HG02610 (cell line): Measurements from ENCODE around the gene CCS.
"Not testable (repeated sequence)": the region's sequence is repeated elsewhere in the genome, so short reads cannot be mapped to it uniquely, and the experiment has no call there.

ENCODE experiments used
- ATAC-seq: cut with Tn5 transposase; IDR thresholded peaks from one replicate; pipeline ENCODE4 v1.9.1; 2021; ENCODE audit warnings: mild to moderate bottlenecking, moderate library complexity; ENCODE audit not compliant: unreplicated experiment

The CCS gene

DNA sequence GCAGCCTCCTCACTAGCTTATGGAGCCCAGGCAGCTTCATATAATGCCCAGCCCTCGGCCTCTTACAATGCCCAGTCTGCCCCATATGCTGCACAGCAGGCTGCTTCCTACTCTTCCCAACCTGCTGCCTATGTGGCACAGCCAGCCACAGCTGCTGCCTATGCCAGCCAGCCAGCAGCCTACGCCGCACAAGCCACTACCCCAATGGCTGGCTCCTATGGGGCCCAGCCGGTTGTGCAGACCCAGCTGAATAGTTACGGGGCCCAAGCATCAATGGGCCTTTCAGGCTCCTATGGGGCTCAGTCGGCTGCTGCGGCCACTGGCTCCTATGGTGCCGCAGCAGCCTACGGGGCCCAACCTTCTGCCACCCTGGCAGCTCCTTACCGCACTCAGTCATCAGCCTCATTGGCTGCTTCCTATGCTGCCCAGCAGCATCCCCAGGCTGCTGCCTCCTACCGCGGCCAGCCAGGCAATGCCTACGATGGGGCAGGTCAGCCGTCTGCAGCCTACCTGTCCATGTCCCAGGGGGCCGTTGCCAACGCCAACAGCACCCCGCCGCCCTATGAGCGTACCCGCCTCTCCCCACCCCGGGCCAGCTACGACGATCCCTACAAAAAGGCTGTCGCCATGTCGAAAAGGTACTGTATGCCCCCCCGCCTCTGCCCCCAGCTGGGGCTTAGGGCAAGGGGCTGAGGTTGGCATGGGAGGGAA, 32.2 kb downstream of the CCS start:
- no peak for ATAC-seq

DNA sequence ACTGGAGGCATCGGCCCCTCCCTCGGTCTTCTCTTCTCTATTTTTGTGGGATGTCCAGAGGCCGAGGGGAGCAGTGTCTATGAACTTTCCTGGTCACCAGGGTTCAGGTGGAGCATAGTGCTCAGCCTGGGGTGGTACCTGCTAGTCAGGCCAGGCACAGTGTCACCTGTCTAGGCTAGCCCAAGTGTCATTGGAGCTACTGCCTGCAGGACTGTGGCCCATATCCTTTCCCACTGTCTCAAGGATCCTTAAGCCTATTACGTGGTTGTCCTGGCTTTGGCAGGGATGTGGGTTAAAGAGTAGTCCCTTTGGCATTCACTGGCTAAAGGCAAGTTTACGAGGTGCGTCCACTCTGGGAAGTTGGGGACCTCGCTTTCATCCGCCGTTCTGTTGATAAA, 32.8 kb downstream of the CCS start:
- no peak for ATAC-seq

DNA sequence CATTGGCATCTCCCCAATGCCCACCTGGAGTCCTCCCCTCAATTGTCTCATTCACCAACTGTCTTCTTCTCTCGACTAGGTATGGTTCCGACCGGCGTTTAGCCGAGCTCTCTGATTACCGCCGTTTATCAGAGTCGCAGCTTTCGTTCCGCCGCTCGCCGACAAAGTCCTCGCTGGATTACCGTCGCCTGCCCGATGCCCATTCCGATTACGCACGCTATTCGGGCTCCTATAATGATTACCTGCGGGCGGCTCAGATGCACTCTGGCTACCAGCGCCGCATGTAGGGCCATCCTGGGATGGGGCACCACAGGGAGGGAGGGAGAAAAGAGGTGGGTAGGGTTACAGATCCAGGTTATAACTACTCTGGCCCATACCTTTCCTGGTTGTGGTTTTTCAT, 33.4 kb downstream of the CCS start:
- no peak for ATAC-seq

DNA sequence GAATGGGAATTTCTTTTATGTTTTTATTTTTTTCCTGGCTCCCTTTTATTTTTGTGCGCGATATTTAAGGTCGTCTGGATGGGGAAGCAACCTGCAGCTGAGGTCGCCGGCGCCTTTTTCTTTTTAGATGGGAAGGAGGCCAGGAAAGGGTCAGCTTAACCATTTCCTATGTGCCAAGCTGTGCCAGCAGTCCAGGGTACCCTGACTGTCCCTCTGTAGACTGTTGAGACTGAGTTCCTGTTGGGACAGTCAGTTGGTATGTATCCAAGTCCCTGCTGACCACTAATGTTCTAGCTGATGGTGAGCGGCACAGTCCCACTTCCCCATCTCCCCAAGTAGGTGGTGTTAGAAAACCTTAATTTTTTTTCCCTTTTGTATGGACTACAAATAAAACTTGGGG, 33.9 kb downstream of the CCS start:
- no peak for ATAC-seq

- no peak for ATAC-seq
These were observed 35.1 kb downstream of the CCS start for GRCh38 chr11:66628061-66628603.

DNA sequence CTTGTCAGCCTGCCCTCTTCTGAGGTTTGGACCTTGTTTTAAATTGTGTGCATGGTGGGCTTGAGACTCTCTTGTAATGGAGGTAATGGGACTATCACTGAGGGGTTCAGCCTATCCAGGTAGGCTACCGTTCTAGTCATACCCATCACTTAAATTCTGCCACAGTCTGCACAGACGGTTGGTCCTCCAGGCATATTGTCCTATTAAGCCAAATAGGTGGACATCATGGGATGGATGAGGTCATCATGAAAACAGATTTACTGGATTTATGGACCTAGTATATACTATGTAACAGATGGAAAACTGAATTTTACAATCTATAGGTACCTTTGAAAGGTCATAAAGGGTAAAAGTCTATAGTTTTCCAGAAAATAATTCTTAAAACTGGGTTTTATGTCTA, 36.4 kb downstream of the CCS start:
- ATAC-seq, result no peak

DNA sequence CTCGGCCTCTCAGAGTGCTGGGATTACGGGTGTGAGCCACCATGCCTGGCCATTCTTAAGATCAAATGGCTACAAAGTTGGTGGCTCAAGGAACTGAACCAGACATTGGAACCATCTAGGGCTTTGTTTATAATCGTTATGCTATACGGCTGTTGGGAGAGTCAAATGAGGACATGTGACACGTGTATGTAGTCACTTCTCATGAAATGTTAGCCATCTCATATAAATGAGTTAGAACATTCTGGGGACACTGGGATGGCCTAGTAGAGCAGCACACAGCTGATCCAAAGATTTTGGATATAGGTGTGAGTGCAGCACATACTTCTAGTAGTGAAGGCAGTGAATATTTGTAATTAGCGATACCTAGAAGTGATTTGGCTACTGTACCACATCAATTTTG, 38.9 kb downstream of the CCS start:
- ATAC-seq, result no peak

DNA sequence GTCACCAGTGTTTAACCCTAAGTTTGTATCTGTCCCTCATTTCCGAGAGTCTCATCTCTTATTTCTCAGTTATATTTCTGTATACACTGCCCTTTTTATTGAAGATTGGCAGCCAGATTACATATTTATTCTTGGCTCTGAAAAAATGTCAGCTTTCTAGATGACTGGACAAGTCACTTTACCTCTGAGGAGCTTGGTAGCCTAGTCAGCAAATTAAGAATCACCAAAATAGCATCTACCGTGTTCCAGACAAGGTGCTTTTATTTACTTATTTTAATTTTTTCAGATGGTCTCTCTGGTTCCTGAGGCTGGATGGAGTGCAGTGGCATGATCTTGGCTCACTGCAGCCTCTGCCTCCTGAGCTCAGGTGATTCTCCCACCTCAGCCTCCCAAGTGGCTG, 40.0 kb downstream of the CCS start:
- no peak for ATAC-seq

DNA sequence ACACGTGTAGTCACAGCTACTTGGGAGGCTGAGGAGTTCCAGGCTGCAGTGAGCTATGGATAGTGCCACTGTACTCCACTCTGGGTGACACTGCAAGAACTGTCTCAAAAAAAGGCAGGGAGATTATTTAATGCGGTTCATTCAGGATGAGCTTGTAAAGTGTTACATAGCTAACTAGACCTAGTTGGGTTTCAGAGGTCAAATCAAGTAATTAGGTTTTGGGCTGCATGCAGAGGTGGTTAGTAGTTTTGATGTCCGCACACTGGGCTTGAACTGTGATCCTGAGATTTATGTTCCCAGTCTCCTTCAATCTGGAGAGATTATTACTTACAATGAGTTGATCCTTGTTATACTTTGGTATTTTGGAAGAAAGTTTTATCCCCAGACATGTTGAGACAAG, 43.4 kb downstream of the CCS start:
- ATAC-seq, result no peak

DNA sequence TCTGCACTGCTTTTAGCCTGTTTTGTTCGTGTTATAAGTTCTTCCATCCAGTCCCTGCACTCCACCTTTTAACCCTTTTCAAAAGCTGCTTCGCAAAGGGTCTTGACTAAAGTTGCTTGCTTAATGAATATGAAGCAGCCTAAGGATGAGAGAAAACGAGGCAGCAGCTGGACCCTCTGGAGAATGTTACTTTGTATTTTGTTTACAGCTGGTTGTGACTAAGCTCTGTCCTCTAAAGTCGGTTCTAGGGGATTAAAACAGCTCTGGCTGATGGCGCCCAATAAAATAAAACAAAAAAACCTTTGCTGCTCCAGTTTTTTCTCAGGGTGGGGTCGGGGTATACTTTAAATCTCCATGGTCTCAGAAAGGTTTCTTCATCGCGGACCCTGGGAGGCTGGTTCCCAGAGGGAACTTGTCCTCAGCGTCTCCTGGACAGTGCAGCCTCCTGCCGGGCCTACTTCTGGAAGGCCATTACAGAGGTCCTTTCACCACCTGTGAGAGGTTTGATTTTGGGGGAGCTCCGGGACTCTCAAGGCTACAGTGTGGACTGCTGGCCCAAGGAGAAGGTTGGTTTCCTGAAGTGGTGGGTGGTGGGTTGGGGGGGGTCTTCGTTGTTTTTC, 44.7 kb downstream of the CCS start:
- ATAC-seq, result no peak

GRCh38 chr11:66638177-66639065, 45.4 kb downstream of the CCS start, which contains the start of gene RBM4:
Gene RBM4 (plus strand): TSS chr11:66638703. CDS start chr11:66639712, 1,009 bp downstream.
- ATAC-seq, result peak; percentile 96

GRCh38 chr11:66639066-66639813, 46.3 kb downstream of the CCS start:
- no peak for ATAC-seq

DNA sequence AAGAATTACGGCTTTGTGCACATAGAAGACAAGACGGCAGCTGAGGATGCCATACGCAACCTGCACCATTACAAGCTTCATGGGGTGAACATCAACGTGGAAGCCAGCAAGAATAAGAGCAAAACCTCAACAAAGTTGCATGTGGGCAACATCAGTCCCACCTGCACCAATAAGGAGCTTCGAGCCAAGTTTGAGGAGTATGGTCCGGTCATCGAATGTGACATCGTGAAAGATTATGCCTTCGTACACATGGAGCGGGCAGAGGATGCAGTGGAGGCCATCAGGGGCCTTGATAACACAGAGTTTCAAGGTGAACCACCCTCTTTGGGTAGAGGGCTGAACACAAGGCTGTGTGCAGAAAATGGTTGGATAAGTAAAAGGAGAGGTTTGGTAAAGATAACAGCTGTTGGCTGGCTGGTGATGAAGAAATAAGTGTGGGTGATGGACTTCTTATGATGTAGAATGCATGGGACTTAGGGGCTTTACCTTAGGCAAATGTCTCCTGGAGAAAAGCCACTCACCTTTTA, 46.9 kb downstream of the CCS start:
- not testable (repeated sequence) for ATAC-seq

DNA sequence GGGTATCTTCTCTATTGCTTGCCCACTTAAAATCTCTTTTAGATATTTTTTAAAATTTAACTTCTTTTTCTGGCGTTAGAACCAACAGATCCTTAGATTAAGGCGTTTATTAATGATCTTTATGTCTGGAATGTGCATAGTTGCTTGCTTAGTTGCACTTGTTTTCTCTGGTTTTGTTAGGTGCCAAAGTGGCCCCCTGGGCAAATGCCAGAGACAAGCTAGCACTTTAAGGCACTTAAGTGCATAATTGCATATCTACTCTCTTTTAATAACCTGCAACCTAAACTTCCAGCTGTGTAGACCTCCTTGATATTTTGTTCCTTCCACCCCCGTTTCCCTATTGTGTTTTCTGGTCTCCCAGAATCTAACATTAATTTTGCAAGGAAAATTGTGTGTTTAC, 48.8 kb downstream of the CCS start:
- no peak for ATAC-seq

GRCh38 chr11:66643745-66644437, 50.9 kb downstream of the CCS start:
- ATAC-seq, result no peak

DNA sequence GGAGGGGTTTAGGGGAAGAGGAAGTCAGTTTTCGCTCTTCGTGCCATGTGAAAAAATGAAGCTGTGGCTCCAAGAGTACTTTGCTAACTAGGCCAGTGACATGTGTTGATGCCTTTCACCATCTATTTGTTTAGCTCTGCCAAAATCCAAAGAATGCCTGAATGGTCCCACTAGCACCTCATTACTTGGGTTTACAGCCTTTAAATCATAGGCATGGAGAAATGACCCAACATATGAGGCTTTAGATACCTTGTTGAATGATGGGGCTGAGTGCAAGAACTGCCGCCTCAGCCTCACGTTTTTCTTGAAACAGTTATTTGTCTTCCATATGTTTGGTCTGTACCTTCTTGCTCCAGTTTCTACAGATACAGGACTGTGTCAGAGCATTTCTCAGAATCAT, 53.8 kb downstream of the CCS start:
- no peak for ATAC-seq

- ATAC-seq, result no peak
These were observed 56.9 kb downstream of the CCS start for GRCh38 chr11:66649903-66650302.

GRCh38 chr11:66651016-66651415, 58.0 kb downstream of the CCS start:
- ATAC-seq, result no peak

DNA sequence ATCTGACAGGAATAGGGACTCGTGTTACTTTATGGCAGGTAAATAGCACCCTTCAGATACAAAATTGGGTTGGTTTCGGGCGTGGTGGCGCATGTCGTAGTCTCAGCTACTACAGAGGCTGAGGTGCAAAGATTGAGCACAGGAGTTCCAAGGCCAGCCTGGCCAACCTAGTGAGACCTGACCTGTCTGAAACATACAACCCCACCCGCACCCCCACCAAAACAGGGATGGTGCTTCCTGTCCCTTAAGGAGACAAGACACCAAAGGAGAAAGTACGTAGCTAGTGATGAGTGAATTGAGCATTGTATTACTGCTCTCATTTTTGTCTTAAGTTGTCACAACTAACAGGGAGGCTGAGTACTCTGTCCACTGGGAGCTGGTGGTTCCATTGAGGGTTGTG, 59.7 kb downstream of the CCS start:
- ATAC-seq, result no peak

GRCh38 chr11:66653123-66653522, 60.1 kb downstream of the CCS start:
- ATAC-seq, result no peak
